Endothelial cell of umbilical vein (primary cell): Measurements from ENCODE around the gene TXNDC15. TPM values are rescaled to one million over a fixed set of nuclear protein-coding genes. Genes with fewer than 3 reads are reported as not detected.
A peak's percentile ranks its signal among the peaks of the same experiment; 100 is the strongest.

Experiments
- BruUV-seq: library from RNA; stranded (reverse); fragments of 400-500 nt; replicated peaks from 2 replicates; lab custom pipeline; 2021; lab: Mats Ljungman, UMichigan
- CTCF ChIA-PET: fragments of 300-600, 350-600 bp; sonication (Branson Sonifier 250); formaldehyde crosslinking; loops from one replicate; lab custom pipeline; 2021; ENCODE audit warnings: antibody characterized with exemption, inconsistent platforms; lab: Charles Lee
- POLR2A ChIA-PET: fragments of 300-600, 350-600 bp; sonication (Branson Sonifier 250); formaldehyde crosslinking; loops from one replicate; lab custom pipeline; 2021; ENCODE audit warnings: antibody characterized with exemption, inconsistent platforms; lab: Charles Lee
- DNase-seq: peaks from one replicate; pipeline ENCODE4 v3.0.0-alpha.2; 2011; ENCODE audit warnings: low read depth, low spot score
- FAIRE-seq: peaks from 2 replicates; lab custom pipeline; 2011; peaks lifted over from hg19 to GRCh38; lab: Jason Lieb, UNC
- H2AFZ ChIP-seq: 2 replicates; pipeline ENCODE4 v1.6.0; 2012; ENCODE audit warnings: low read depth, low read length, control low read depth, inconsistent platforms
- H3K27ac ChIP-seq: 2 replicates; pipeline ENCODE4 v1.5.1; 2011; ENCODE audit warnings: low read depth, mild to moderate bottlenecking, control low read depth, low read length, moderate library complexity; ENCODE audit not compliant: insufficient read depth
- H3K27me3 ChIP-seq, 2 experiments: 2 replicates each; pipeline versions ENCODE4 v1.6.0 to v1.6.1; 2011; ENCODE audit warnings: low read length in 2 of 2, mixed read lengths in 1 of 2; ENCODE audit not compliant: control insufficient read depth in 2 of 2, insufficient read depth in 2 of 2
- H3K36me3 ChIP-seq, 2 experiments: 2 replicates in 1 of 2; 3 replicates in 1 of 2; pipeline ENCODE4 v1.5.1; 2011; ENCODE audit warnings: low read length in 2 of 2, mild to moderate bottlenecking in 1 of 2, moderate library complexity in 1 of 2; ENCODE audit not compliant: control insufficient read depth in 2 of 2, insufficient read depth in 2 of 2; ENCODE audit errors: extremely low read depth in 1 of 2
- H3K4me1 ChIP-seq: 3 replicates; pipeline ENCODE4 v1.5.1; 2011; ENCODE audit warnings: mild to moderate bottlenecking, low read length; ENCODE audit not compliant: control insufficient read depth, insufficient read depth; ENCODE audit errors: extremely low read depth
- H3K4me2 ChIP-seq: 2 replicates; pipeline ENCODE4 v1.6.1; 2011; ENCODE audit warnings: low read length, control low read depth, mixed read lengths; ENCODE audit not compliant: insufficient read depth
- H3K4me3 ChIP-seq, 3 experiments: fragments of 200-600 bp in 1 of 3; sonication (generic), shearing (Covaris generic) in 1 of 3; replicated peaks in 1 of 3; 2 replicates each; pipeline ENCODE4 v1.5.1; 2011 to 2016; ENCODE audit warnings: control low read depth in 3 of 3, low read length in 3 of 3, mild to moderate bottlenecking in 2 of 3, inconsistent platforms in 1 of 3, low read depth in 1 of 3, moderate library complexity in 1 of 3; ENCODE audit not compliant: insufficient read depth in 1 of 3
- H3K79me2 ChIP-seq: 2 replicates; pipeline ENCODE4 v1.6.0; 2012; ENCODE audit warnings: low read length, inconsistent platforms; ENCODE audit not compliant: control insufficient read depth, insufficient read depth
- H3K9ac ChIP-seq: replicated peaks from 2 replicates; pipeline ENCODE3; 2011; ENCODE audit warnings: low read length, control low read depth; ENCODE audit not compliant: insufficient read depth; ENCODE audit errors: extremely low read depth
- H3K9me1 ChIP-seq: replicated peaks from 3 replicates; pipeline ENCODE4 v1.6.0; 2011; ENCODE audit warnings: mild to moderate bottlenecking, low read length; ENCODE audit not compliant: control insufficient read depth, insufficient read depth; ENCODE audit errors: extremely low read depth
- H3K9me3 ChIP-seq: replicated peaks from 2 replicates; pipeline ENCODE4 v1.5.1; 2012; ENCODE audit warnings: low read length, inconsistent platforms; ENCODE audit not compliant: control insufficient read depth, insufficient read depth
- H4K20me1 ChIP-seq: replicated peaks from 2 replicates; pipeline ENCODE3; 2011; ENCODE audit warnings: mild to moderate bottlenecking, low read length; ENCODE audit not compliant: control insufficient read depth, insufficient read depth; ENCODE audit errors: extremely low read depth
- EZH2 ChIP-seq: IDR thresholded peaks from 2 replicates; pipeline ENCODE4 v1.6.1; 2012; ENCODE audit warnings: borderline replicate concordance, low read depth, mild to moderate bottlenecking, moderate library complexity, low read length, inconsistent platforms; ENCODE audit not compliant: severe bottlenecking
- MAX ChIP-seq: IDR thresholded peaks from 2 replicates; pipeline ENCODE4 v1.6.1; 2011; ENCODE audit not compliant: insufficient read depth, insufficient read length
- MYC ChIP-seq: IDR thresholded peaks from one replicate; pipeline ENCODE4 v1.6.1; 2011; ENCODE audit warnings: mild to moderate bottlenecking, low read depth, low read length
- POLR2A ChIP-seq: IDR thresholded peaks from 2 replicates; pipeline ENCODE4 v1.6.1; 2012; ENCODE audit warnings: low read depth, mild to moderate bottlenecking, control low read depth, low read length
- POLR2AphosphoS5 ChIP-seq: IDR thresholded peaks from 2 replicates; pipeline ENCODE4 v1.6.1; 2012; ENCODE audit warnings: low read depth, mild to moderate bottlenecking, control low read depth, low read length, moderate library complexity; ENCODE audit not compliant: insufficient read depth
- dilution Hi-C: fragments of 300-500 bp; cut with MboI; formaldehyde crosslinking; loops from one replicate; pipeline ENCODE4 v1.15.0; 2019; ENCODE audit warnings: low sequenced_read_pairs; ENCODE audit not compliant: extremely low pct_ligation_motif_present
- intact Hi-C: fragments of 100-400 bp; cut with micrococcal nuclease; formaldehyde crosslinking; loops from one replicate; pipeline ENCODE4 v1.10.0; 2022
- polyA plus RNA-seq, 4 experiments: library from polyadenylated mRNA; depleted of rRNA in 3 of 4; stranded (reverse) in 3 of 4; unstranded in 1 of 4; fragments of >200 nt; gene quantifications; 2 replicates each; pipeline versions ENCODE4 v1.2.1 to v1.2.3, GENCODE V29; 2011 to 2012; ENCODE audit warnings: missing spikeins in 1 of 4
- total RNA-seq: library from RNA; stranded (reverse); gene quantifications from 2 replicates; pipeline ENCODE4 v1.2.3, GENCODE V29; 2021
- TF ChIP-seq, protein P1 (sequence below), 2 donors: IDR thresholded peaks; 1 replicate in 1 of 2; 2 replicates in 1 of 2; pipeline ENCODE4 v1.5.1; 2011; ENCODE audit warnings: low read length in 2 of 2, mild to moderate bottlenecking in 2 of 2, moderate library complexity in 2 of 2, control low read depth in 1 of 2, inconsistent platforms in 1 of 2, low read depth in 1 of 2; ENCODE audit not compliant: insufficient read depth in 1 of 2; ENCODE audit errors: extremely low read depth in 1 of 2

Gene TXNDC15
- total and polyA plus RNA-seq, 2 donors (not counting 3 experiments of a cell fraction or from before 2014, with no cell fraction given), result 57.2 to 68.6 TPM

- peak; percentile 90 for DNase-seq
- ChIA-PET POLR2A (interaction anchor here (0.6 to 1.9 kb wide), 3 partner anchors 59 to 556 kb away, joined by 3 to 6 read pairs (median 4); partner anchors contain the start of genes C5orf24 and CAMLG), CTCF (interaction anchor here (0.7 to 3.1 kb wide), 32 partner anchors 9 to 601 kb away, joined by 3 to 25 read pairs (median 4); partner anchors contain the start of genes C5orf24, CAMLG, DDX46 and TXNDC15)
- BruUV-seq, result no TSS peak
- peak; percentile 68 for FAIRE-seq
- peak within 1 kb of the TSS; percentile 87 for H3K9ac ChIP-seq
- H3K79me2 ChIP-seq, result peaks cover 2% of the 10 kb centered on the region
- dilution Hi-C loops, result no loop called here
- H2AFZ ChIP-seq, result peak within 1 kb of the TSS; percentile 66
- H3K27ac ChIP-seq, result peak within 1 kb of the TSS; percentile 85
- peak within 1 kb of the TSS; percentile 66 to 71 (median 69) for H3K4me3 ChIP-seq
- H3K27me3 ChIP-seq, result no peaks in the 10 kb centered on the region
- intact Hi-C loops, result loop anchor here (1.0 kb wide), 6 partner anchors 30 to 287 kb away; partner anchors contain the start of genes C5orf24, CAMLG, DDX46 and TXNDC15
- H3K4me1 ChIP-seq, result no peaks in the 10 kb centered on the region
- H3K9me1 ChIP-seq, result no peaks in the 10 kb centered on the region
- no peaks in the 10 kb centered on the region for H3K9me3 ChIP-seq
- H3K4me2 ChIP-seq, result peak within 1 kb of the TSS; percentile 61
- no peaks in the 10 kb centered on the region for H4K20me1 ChIP-seq
- TF ChIP-seq POLR2AphosphoS5 (peak; percentile 89), MYC (peak; percentile 45), EZH2 (no peak), MAX (peak; percentile 65), POLR2A (peak; percentile 79)
- TF ChIP-seq, protein P1, sequence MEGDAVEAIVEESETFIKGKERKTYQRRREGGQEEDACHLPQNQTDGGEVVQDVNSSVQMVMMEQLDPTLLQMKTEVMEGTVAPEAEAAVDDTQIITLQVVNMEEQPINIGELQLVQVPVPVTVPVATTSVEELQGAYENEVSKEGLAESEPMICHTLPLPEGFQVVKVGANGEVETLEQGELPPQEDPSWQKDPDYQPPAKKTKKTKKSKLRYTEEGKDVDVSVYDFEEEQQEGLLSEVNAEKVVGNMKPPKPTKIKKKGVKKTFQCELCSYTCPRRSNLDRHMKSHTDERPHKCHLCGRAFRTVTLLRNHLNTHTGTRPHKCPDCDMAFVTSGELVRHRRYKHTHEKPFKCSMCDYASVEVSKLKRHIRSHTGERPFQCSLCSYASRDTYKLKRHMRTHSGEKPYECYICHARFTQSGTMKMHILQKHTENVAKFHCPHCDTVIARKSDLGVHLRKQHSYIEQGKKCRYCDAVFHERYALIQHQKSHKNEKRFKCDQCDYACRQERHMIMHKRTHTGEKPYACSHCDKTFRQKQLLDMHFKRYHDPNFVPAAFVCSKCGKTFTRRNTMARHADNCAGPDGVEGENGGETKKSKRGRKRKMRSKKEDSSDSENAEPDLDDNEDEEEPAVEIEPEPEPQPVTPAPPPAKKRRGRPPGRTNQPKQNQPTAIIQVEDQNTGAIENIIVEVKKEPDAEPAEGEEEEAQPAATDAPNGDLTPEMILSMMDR (IDR thresholded peaks at IDR 0.05; ENCODE audit: extremely low read depth in 1 of 2, insufficient read depth in 1 of 2, low read depth in 1 of 2, low read length in 2 of 2), result peak; percentile 95 to 96
- peaks cover 0 to 2% of the 10 kb centered on the region in 2 experiments for H3K36me3 ChIP-seq
These were observed 30.6 kb downstream of the TXNDC15 start, which contains the start of gene PCBD2 for GRCh38 chr5:134904610-134905245. PCBD2 (plus strand) TSS chr5:134905131; CDS start chr5:134905140, 9 bp downstream.
